GM21825 (cell line): ENCODE results near the gene NUF2.

ENCODE experiments used
- ATAC-seq: cut with Tn5 transposase; IDR thresholded peaks from one replicate; pipeline ENCODE4 v1.9.1; 2021; ENCODE audit warnings: mild to moderate bottlenecking, moderate library complexity; ENCODE audit not compliant: unreplicated experiment

The NUF2 gene

GRCh38 chr1:163399976-163400601 lies 78.3 kb downstream of the NUF2 start:
- ATAC-seq = no peak

GRCh38 chr1:163401211-163401610 lies 79.5 kb downstream of the NUF2 start:
- ATAC-seq = no peak
